Erythroblast (primary cell): ENCODE data around the gene PLAAT5.
"Not testable (repeated sequence)": the region's sequence is repeated elsewhere in the genome, so short reads cannot be mapped to it uniquely, and the experiment has no call there.

Source experiments
- DNase-seq, 2 experiments: peaks; one replicate each; lab custom pipeline; 2025; lab: John Stamatoyannopoulos, UW
- GATA1 ChIP-seq: IDR thresholded peaks from 2 replicates; pipeline ENCODE4 v1.6.1; 2011; ENCODE audit warnings: low read depth, mild to moderate bottlenecking, control low read depth, low read length, moderate library complexity
- POLR2A ChIP-seq: IDR thresholded peaks from 2 replicates; pipeline ENCODE4 v1.6.1; 2011; ENCODE audit warnings: mild to moderate bottlenecking, low read length

The PLAAT5 gene

GRCh38 chr11:63490551-63491239, at the start of gene PLAAT5:
PLAAT5 (minus strand) TSS chr11:63491167; CDS start chr11:63491034, 133 bp downstream.
- no peak for TF ChIP-seq POLR2A
- TF ChIP-seq GATA1 = no peak
- peak; percentile 85 to 90 for DNase-seq

- no peak for TF ChIP-seq POLR2A
- no peak for TF ChIP-seq GATA1
- DNase-seq = no peak
Measured at GRCh38 chr11:63537293-63538101, 46.5 kb upstream of the PLAAT5 start.

GRCh38 chr11:63536669-63537292, 45.8 kb upstream of the PLAAT5 start, which contains the start of gene PLAAT4:
PLAAT4 (plus strand) TSS chr11:63536808; CDS start chr11:63536869, 61 bp downstream.
- peak; percentile 33 to 60 for DNase-seq
- TF ChIP-seq GATA1 (no peak), POLR2A (no peak)

- TF ChIP-seq POLR2A (no peak), GATA1 (no peak)
- DNase-seq = no peak
Measured at GRCh38 chr11:63535734-63536133, 44.8 kb upstream of the PLAAT5 start.

- DNase-seq = no peak
Measured at GRCh38 chr11:63534895-63535461, 44.0 kb upstream of the PLAAT5 start.

GRCh38 chr11:63534076-63534475, 43.1 kb upstream of the PLAAT5 start:
- no peak for DNase-seq
- no peak for TF ChIP-seq POLR2A
- no peak for TF ChIP-seq GATA1

More at GRCh38 chr11:63534895-63535461, 44.0 kb upstream of the PLAAT5 start:
- TF ChIP-seq GATA1 (no peak), POLR2A (no peak)

GRCh38 chr11:63532799-63533475, 42.0 kb upstream of the PLAAT5 start:
- TF ChIP-seq GATA1 (no peak), POLR2A (no peak)
- no peak for DNase-seq

- TF ChIP-seq GATA1 = no peak
- no peak for TF ChIP-seq POLR2A
- DNase-seq = no peak
Measured at GRCh38 chr11:63532117-63532516, 41.1 kb upstream of the PLAAT5 start.

GRCh38 chr11:63531074-63531792, 40.3 kb upstream of the PLAAT5 start:
- not testable (repeated sequence) for DNase-seq

- no peak for DNase-seq
- no peak for TF ChIP-seq GATA1
- TF ChIP-seq POLR2A = no peak
Measured at GRCh38 chr11:63530021-63530420, 39.1 kb upstream of the PLAAT5 start.

- not testable (repeated sequence) for DNase-seq
Measured at GRCh38 chr11:63529373-63529772, 38.4 kb upstream of the PLAAT5 start.

GRCh38 chr11:63528729-63529278, 37.8 kb upstream of the PLAAT5 start:
- not testable (repeated sequence) for DNase-seq

GRCh38 chr11:63528156-63528555, 37.2 kb upstream of the PLAAT5 start:
- not testable (repeated sequence) for DNase-seq
